GM21447 (cell line): ENCODE results near the gene SPINK9.
A peak's percentile ranks its signal among the peaks of the same experiment; 100 is the strongest.

ENCODE experiments used
- ATAC-seq: cut with Tn5 transposase; IDR thresholded peaks from one replicate; pipeline ENCODE4 v1.9.1; 2021; ENCODE audit not compliant: unreplicated experiment

SPINK9 gene

GRCh38 chr5:148364343-148364742, 29.0 kb downstream of the SPINK9 start:
- ATAC-seq = no peak

- ATAC-seq = no peak
Observed at GRCh38 chr5:148368299-148368698, 32.9 kb downstream of the SPINK9 start.

- no peak for ATAC-seq
Observed at GRCh38 chr5:148372166-148372725, 36.9 kb downstream of the SPINK9 start.

GRCh38 chr5:148372893-148373292, 37.5 kb downstream of the SPINK9 start:
- ATAC-seq = no peak

- ATAC-seq = peak; percentile 87
Observed at GRCh38 chr5:148374690-148375360, 39.5 kb downstream of the SPINK9 start.

GRCh38 chr5:148376198-148376597, 40.8 kb downstream of the SPINK9 start:
- ATAC-seq = no peak

- ATAC-seq = no peak
Observed at GRCh38 chr5:148378670-148379069, 43.3 kb downstream of the SPINK9 start.

GRCh38 chr5:148379340-148379739, 44.0 kb downstream of the SPINK9 start:
- no peak for ATAC-seq

GRCh38 chr5:148381906-148382305, 46.5 kb downstream of the SPINK9 start:
- ATAC-seq = no peak

- ATAC-seq = no peak
Observed at GRCh38 chr5:148382961-148383360, 47.6 kb downstream of the SPINK9 start.

- ATAC-seq = peak; percentile 98
Observed at GRCh38 chr5:148383564-148384379, 48.4 kb downstream of the SPINK9 start, which contains the start of gene FBXO38. FBXO38 (plus strand) TSS chr5:148383958; CDS start chr5:148394777, 10,819 bp downstream.

- peak; percentile 34 for ATAC-seq
Observed at GRCh38 chr5:148384380-148384737, 49.0 kb downstream of the SPINK9 start.

GRCh38 chr5:148385094-148385493, 49.7 kb downstream of the SPINK9 start:
- ATAC-seq = no peak

GRCh38 chr5:148386041-148386440, 50.7 kb downstream of the SPINK9 start:
- no peak for ATAC-seq

GRCh38 chr5:148387325-148387724, 52.0 kb downstream of the SPINK9 start:
- no peak for ATAC-seq

- ATAC-seq = no peak
Observed at GRCh38 chr5:148388696-148389095, 53.3 kb downstream of the SPINK9 start.
